Thymus (tissue), 11 donors: Measurements from ENCODE around the gene PRSS21. TPM values are rescaled to one million over a fixed set of nuclear protein-coding genes. Genes with fewer than 3 reads are reported as not detected.

Experiments used
- DNase-seq, 9 donors: peaks; one replicate each; pipeline ENCODE4 v3.0.0-alpha.2; 2013; ENCODE audit warnings: low spot score in 9 of 9, low read depth in 6 of 9, missing footprints in 1 of 9
- H3K27ac ChIP-seq, 2 donors: one replicate each; pipeline ENCODE4 v1.5.1; 2013; ENCODE audit warnings: control low read depth in 1 of 2, low read depth in 1 of 2, low read length in 1 of 2, mild to moderate bottlenecking in 1 of 2, moderate library complexity in 1 of 2
- H3K27me3 ChIP-seq, 2 donors: one replicate each; pipeline ENCODE4 v1.5.1; 2013; ENCODE audit warnings: low read length in 1 of 2; ENCODE audit not compliant: control insufficient read depth in 2 of 2, insufficient read depth in 1 of 2
- H3K36me3 ChIP-seq, 2 donors: one replicate each; pipeline ENCODE4 v1.5.1; 2013; ENCODE audit warnings: low read length in 1 of 2, mild to moderate bottlenecking in 1 of 2, moderate library complexity in 1 of 2; ENCODE audit not compliant: control insufficient read depth in 2 of 2, insufficient read depth in 2 of 2
- H3K4me1 ChIP-seq, 2 donors: one replicate each; pipeline ENCODE4 v1.5.1; 2013; ENCODE audit warnings: low read length in 2 of 2; ENCODE audit not compliant: control insufficient read depth in 2 of 2, insufficient read depth in 2 of 2
- H3K4me3 ChIP-seq, 2 donors: one replicate each; pipeline ENCODE4 v1.5.1; 2013; ENCODE audit warnings: low read length in 2 of 2, control low read depth in 1 of 2, mild to moderate bottlenecking in 1 of 2
- H3K9me3 ChIP-seq, 2 donors: one replicate each; pipeline ENCODE4 v1.5.1; 2013; ENCODE audit warnings: low read length in 1 of 2, mild to moderate bottlenecking in 1 of 2; ENCODE audit not compliant: control insufficient read depth in 2 of 2, insufficient read depth in 1 of 2
- WGBS: extraction: QIAGEN DNeasy Blood & Tissue Kit; methylation state at CpG from one replicate; pipeline ENCODE4 v1.1.7; 2013; 5-methylcytosine and 5-hydroxymethylcytosine counted together
- polyA plus RNA-seq: library from polyadenylated mRNA; stranded (reverse); fragments of 200-250 nt; gene quantifications from one replicate; pipeline ENCODE4 v1.2.3, GENCODE V29; 2013
- total RNA-seq: library from RNA; stranded (reverse); fragments of 120-200 nt; gene quantifications from one replicate; pipeline ENCODE4 v1.2.4, GENCODE V29; 2013
- donor health status: healthy.

Gene PRSS21
- total and polyA plus RNA-seq, 2 donors: 0.68 to 1.2 TPM

GRCh38 chr16:2773188-2773968 lies 43.7 kb upstream of the PRSS21 start:
- Histone ChIP-seq H3K27me3 (no peaks in the 10 kb centered on the region), H3K4me3 (no peak overlapping the region), H3K27ac (no peak overlapping the region), H3K4me1 (peaks cover 13 to 18% of the 10 kb centered on the region in 2 donors), H3K36me3 (peaks cover 58 to 67% of the 10 kb centered on the region in 2 donors), H3K9me3 (peaks cover 0 to 9% of the 10 kb centered on the region in 2 donors)
- DNase-seq: no peak
- WGBS: 95% methylated on average over 12 of the region's 12 CpGs

- H3K4me1 ChIP-seq: peaks cover 19 to 25% of the 10 kb centered on the region in 2 donors
- H3K27me3 ChIP-seq: no peaks in the 10 kb centered on the region
- H3K27ac ChIP-seq: no peak overlapping the region
- DNase-seq: no peak
- peaks cover 48 to 57% of the 10 kb centered on the region in 2 donors for H3K36me3 ChIP-seq
- no peak overlapping the region for H3K4me3 ChIP-seq
- peaks cover 0 to 11% of the 10 kb centered on the region in 2 donors for H3K9me3 ChIP-seq
- 82% methylated on average over 7 of the region's 7 CpGs for WGBS
Observed at GRCh38 chr16:2774161-2774891, 42.7 kb upstream of the PRSS21 start.

- DNase-seq: no peak
- Histone ChIP-seq H3K4me3 (no peak overlapping the region), H3K27ac (no peak overlapping the region), H3K36me3 (peaks cover 39 to 48% of the 10 kb centered on the region in 2 donors), H3K9me3 (peaks cover 0 to 13% of the 10 kb centered on the region in 2 donors), H3K4me1 (peaks cover 19 to 25% of the 10 kb centered on the region in 2 donors), H3K27me3 (no peaks in the 10 kb centered on the region)
- WGBS: 96% methylated on average over 7 of the region's 7 CpGs
Observed at GRCh38 chr16:2775131-2775716, 41.8 kb upstream of the PRSS21 start.

- Histone ChIP-seq H3K9me3 (peaks cover 0 to 13% of the 10 kb centered on the region in 2 donors), H3K27me3 (no peaks in the 10 kb centered on the region), H3K4me3 (peak overlapping the region; percentile 60 to 79), H3K4me1 (peaks cover 19 to 25% of the 10 kb centered on the region in 2 donors), H3K36me3 (peaks cover 32 to 42% of the 10 kb centered on the region in 2 donors), H3K27ac (no peak overlapping the region)
- 73% methylated on average over 11 of the region's 11 CpGs for WGBS
- DNase-seq: no peak
Observed at GRCh38 chr16:2775765-2776499, 41.1 kb upstream of the PRSS21 start.

GRCh38 chr16:2776500-2777139 lies 40.4 kb upstream of the PRSS21 start:
- Histone ChIP-seq H3K4me1 (peaks cover 19 to 25% of the 10 kb centered on the region in 2 donors), H3K4me3 (peak overlapping the region; percentile 60 to 79), H3K36me3 (peaks cover 25 to 35% of the 10 kb centered on the region in 2 donors), H3K9me3 (peaks cover 0 to 13% of the 10 kb centered on the region in 2 donors), H3K27ac (peak overlapping the region; percentile 30 to 53), H3K27me3 (no peaks in the 10 kb centered on the region)
- peak in 2 of 9 donors; percentile 18 to 33 for DNase-seq
- WGBS: under 1% methylated on average over 72 of the region's 72 CpGs

- Histone ChIP-seq H3K4me3 (peak within 1 kb of the TSS; percentile 60 to 98), H3K36me3 (peaks cover 20 to 28% of the 10 kb centered on the region in 2 donors), H3K27me3 (no peaks in the 10 kb centered on the region), H3K27ac (peak within 1 kb of the TSS; percentile 95 to 99), H3K4me1 (peaks cover 19 to 25% of the 10 kb centered on the region in 2 donors), H3K9me3 (peaks cover 0 to 13% of the 10 kb centered on the region in 2 donors)
- WGBS: under 1% methylated on average over 70 of the region's 70 CpGs
- peak; percentile 54 to 95 (median 83) for DNase-seq
Observed at GRCh38 chr16:2777231-2777902, 39.7 kb upstream of the PRSS21 start, which contains the start of gene ELOB. ELOB (minus strand) TSS chr16:2777280; CDS start chr16:2777239, 41 bp downstream.

- peaks cover 15 to 22% of the 10 kb centered on the region in 2 donors for H3K36me3 ChIP-seq
- H3K4me3 ChIP-seq: peak overlapping the region; percentile 60 to 98
- peaks cover 0 to 13% of the 10 kb centered on the region in 2 donors for H3K9me3 ChIP-seq
- peaks cover 19 to 25% of the 10 kb centered on the region in 2 donors for H3K4me1 ChIP-seq
- H3K27me3 ChIP-seq: peaks cover 0 to 2% of the 10 kb centered on the region in 2 donors
- H3K27ac ChIP-seq: peak overlapping the region; percentile 95 to 99
- DNase-seq: peak in 5 of 9 donors; percentile 15 to 69 (median 41)
- 10% methylated on average over 27 of the region's 27 CpGs for WGBS
Observed at GRCh38 chr16:2777903-2778629, 39.0 kb upstream of the PRSS21 start.
